ENCODE measurements around the gene CAPN8. TPM values are rescaled to one million over a fixed set of nuclear protein-coding genes. Genes with fewer than 3 reads are reported as not detected.
A peak's percentile ranks its signal among the peaks of the same experiment; 100 is the strongest.

The CAPN8 gene
- total RNA-seq, 1 donor from 2014 or later = 0.63 TPM

GRCh38 chr1:223695014-223695548 is 29.6 kb upstream of the CAPN8 start:
- no peaks in the 10 kb centered on the region for H3K27me3 Mint-ChIP-seq (ENCODE audit: low read depth)
- peaks cover 13% of the 10 kb centered on the region for H3K4me1 Mint-ChIP-seq
- no peak overlapping the region for H3K4me3 Mint-ChIP-seq
- no peaks in the 10 kb centered on the region for H3K9me3 Mint-ChIP-seq
- no peaks in the 10 kb centered on the region for H3K36me3 Mint-ChIP-seq
- no peak overlapping the region for H3K27ac Mint-ChIP-seq
- TF ChIP-seq, protein P1, sequence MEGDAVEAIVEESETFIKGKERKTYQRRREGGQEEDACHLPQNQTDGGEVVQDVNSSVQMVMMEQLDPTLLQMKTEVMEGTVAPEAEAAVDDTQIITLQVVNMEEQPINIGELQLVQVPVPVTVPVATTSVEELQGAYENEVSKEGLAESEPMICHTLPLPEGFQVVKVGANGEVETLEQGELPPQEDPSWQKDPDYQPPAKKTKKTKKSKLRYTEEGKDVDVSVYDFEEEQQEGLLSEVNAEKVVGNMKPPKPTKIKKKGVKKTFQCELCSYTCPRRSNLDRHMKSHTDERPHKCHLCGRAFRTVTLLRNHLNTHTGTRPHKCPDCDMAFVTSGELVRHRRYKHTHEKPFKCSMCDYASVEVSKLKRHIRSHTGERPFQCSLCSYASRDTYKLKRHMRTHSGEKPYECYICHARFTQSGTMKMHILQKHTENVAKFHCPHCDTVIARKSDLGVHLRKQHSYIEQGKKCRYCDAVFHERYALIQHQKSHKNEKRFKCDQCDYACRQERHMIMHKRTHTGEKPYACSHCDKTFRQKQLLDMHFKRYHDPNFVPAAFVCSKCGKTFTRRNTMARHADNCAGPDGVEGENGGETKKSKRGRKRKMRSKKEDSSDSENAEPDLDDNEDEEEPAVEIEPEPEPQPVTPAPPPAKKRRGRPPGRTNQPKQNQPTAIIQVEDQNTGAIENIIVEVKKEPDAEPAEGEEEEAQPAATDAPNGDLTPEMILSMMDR (IDR thresholded peaks at IDR 0.05; ENCODE audit: unreplicated experiment) = no peak
- DNase-seq (ENCODE audit: low spot score in 2 of 2, unreplicated experiment in 2 of 2) = no peak

DNA sequence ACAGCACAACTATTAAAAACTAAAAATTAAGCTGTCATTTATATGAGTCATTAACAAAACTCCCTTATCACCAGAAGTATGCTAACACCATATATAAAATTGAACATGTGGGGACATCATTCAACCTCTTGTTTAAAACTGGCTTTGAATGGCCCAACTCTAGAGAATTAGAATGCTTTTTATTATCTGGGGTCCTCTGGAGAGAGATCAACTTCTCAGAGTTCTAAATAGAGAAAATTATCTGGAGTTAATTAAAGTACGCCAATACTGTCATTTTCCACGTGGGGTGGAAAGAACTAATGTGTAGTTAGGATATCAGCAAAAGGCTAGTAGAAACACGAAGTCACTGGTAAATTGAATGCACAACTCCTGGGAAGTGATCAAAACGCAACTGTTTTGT is 25.6 kb upstream of the CAPN8 start:
- TF ChIP-seq, protein P1 (IDR thresholded peaks at IDR 0.05; ENCODE audit: unreplicated experiment) = no peak
- no peak for DNase-seq (ENCODE audit: low spot score in 2 of 2, unreplicated experiment in 2 of 2)
- H3K27ac Mint-ChIP-seq = no peak overlapping the region
- H3K9me3 Mint-ChIP-seq = no peaks in the 10 kb centered on the region
- H3K27me3 Mint-ChIP-seq (ENCODE audit: low read depth) = peaks cover 13% of the 10 kb centered on the region
- H3K4me1 Mint-ChIP-seq = peaks cover 3% of the 10 kb centered on the region
- no peak overlapping the region for H3K4me3 Mint-ChIP-seq
- no peaks in the 10 kb centered on the region for H3K36me3 Mint-ChIP-seq

DNA sequence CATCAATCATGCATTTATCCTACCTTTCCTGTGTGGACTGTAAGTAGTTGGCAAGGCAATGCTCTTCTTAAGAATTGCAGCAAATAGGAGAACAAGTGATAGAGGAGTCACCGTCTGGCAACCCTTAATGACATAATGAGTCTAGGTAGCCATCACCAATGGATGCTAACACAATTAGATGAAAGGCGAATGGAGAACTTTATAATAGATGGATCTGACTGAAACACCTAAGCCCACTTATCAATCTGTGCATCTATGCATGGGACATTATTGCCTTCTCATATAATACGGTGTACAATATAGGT is 18.9 kb upstream of the CAPN8 start:
- Mint-ChIP-seq H3K27ac (no peak overlapping the region), H3K4me1 (peaks cover 3% of the 10 kb centered on the region), H3K36me3 (no peaks in the 10 kb centered on the region), H3K9me3 (no peaks in the 10 kb centered on the region), H3K4me3 (no peak overlapping the region), H3K27me3 (ENCODE audit: low read depth) (peaks cover 21% of the 10 kb centered on the region)
- TF ChIP-seq, protein P1 (IDR thresholded peaks at IDR 0.05; ENCODE audit: unreplicated experiment) = no peak
- no peak for DNase-seq (ENCODE audit: low spot score in 2 of 2, unreplicated experiment in 2 of 2)

GRCh38 chr1:223683586-223684487 is 18.3 kb upstream of the CAPN8 start:
- peak; percentile 55 to 77 for DNase-seq (ENCODE audit: low spot score in 2 of 2, unreplicated experiment in 2 of 2)
- no peaks in the 10 kb centered on the region for H3K9me3 Mint-ChIP-seq
- no peaks in the 10 kb centered on the region for H3K36me3 Mint-ChIP-seq
- peaks cover 21% of the 10 kb centered on the region for H3K27me3 Mint-ChIP-seq (ENCODE audit: low read depth)
- no peak overlapping the region for H3K27ac Mint-ChIP-seq
- H3K4me3 Mint-ChIP-seq = no peak overlapping the region
- TF ChIP-seq, protein P1 (IDR thresholded peaks at IDR 0.05; ENCODE audit: unreplicated experiment) = peak; percentile 70
- peaks cover 3% of the 10 kb centered on the region for H3K4me1 Mint-ChIP-seq

GRCh38 chr1:223682502-223682901 is 17.0 kb upstream of the CAPN8 start:
- Mint-ChIP-seq H3K27ac (no peak overlapping the region), H3K4me1 (peaks cover 3% of the 10 kb centered on the region), H3K4me3 (no peak overlapping the region), H3K36me3 (no peaks in the 10 kb centered on the region), H3K9me3 (no peaks in the 10 kb centered on the region), H3K27me3 (ENCODE audit: low read depth) (peaks cover 18% of the 10 kb centered on the region)
- TF ChIP-seq, protein P1 (IDR thresholded peaks at IDR 0.05; ENCODE audit: unreplicated experiment) = no peak
- DNase-seq (ENCODE audit: low spot score in 2 of 2, unreplicated experiment in 2 of 2) = no peak
